Colonic mucosa (tissue), 4 donors: ENCODE results near the gene GTSE1. TPM values are rescaled to one million over a fixed set of nuclear protein-coding genes. Genes with fewer than 3 reads are reported as not detected.

Experiments used
- DNase-seq: peaks from one replicate; pipeline ENCODE4 v3.0.0-alpha.2; 2020
- H3K27ac ChIP-seq: fragments of 200-600 bp; one replicate; pipeline ENCODE4 v1.8.0; 2021
- H3K27me3 ChIP-seq: fragments of 200-600 bp; one replicate; pipeline ENCODE4 v1.8.0; 2021
- H3K36me3 ChIP-seq: fragments of 200-600 bp; one replicate; pipeline ENCODE4 v1.8.0; 2021
- H3K4me1 ChIP-seq: fragments of 200-600 bp; one replicate; pipeline ENCODE4 v1.8.0; 2021; ENCODE audit warnings: mild to moderate bottlenecking
- H3K4me3 ChIP-seq: fragments of 200-600 bp; one replicate; pipeline ENCODE4 v1.8.0; 2021
- H3K9ac ChIP-seq, 2 donors: one replicate each; pipeline ENCODE4 v1.7.0; 2013; ENCODE audit warnings: control low read depth in 2 of 2, low read depth in 2 of 2, low read length in 2 of 2
- H3K9me3 ChIP-seq: fragments of 200-600 bp; one replicate; pipeline ENCODE4 v1.8.0; 2021
- intact Hi-C: fragments of 100-400 bp; cut with DNase I; formaldehyde crosslinking; loops from one replicate; pipeline ENCODE4 v1.14.1; 2022
- total RNA-seq, 2 donors: library from RNA; stranded (reverse); fragmentation: NEBNext Ultra II Directional in 1 of 2; extraction: Animal tissue kit (Norgen Biotek cat#: 25700) in 1 of 2; gene quantifications; one replicate each; pipeline ENCODE4 v1.2.1, GENCODE V29; 2021
- TF ChIP-seq, protein P1 (sequence below): fragments of 200-600 bp; IDR thresholded peaks from one replicate; pipeline ENCODE4 v1.8.0; 2022; ENCODE audit warnings: antibody characterized with exemption, mild to moderate bottlenecking
- donor health status: healthy.
- donor health status: DM: no; HTN: no; CAD: no.
- donor health status: DM: no; HTN: no; CAD: no.

The GTSE1 gene
- total RNA-seq, 2 donors from 2014 or later = 7.8 to 38.8 TPM

DNA sequence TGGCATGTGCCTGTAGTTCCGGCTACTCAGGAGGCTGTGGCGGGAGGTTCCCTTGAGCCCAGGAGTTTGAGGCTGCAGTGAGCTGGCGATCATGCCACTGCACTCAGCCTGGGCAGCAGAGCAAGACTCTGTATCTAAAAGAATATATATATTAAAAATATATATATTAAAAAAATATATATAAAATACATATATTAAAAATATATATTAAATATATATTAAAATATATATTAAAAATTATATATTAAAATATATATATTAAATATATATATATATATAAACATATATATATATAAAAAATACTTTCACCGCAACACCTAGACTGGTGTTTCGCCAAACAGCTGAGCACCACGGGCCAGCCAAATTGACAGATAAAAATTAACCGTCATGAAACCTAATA, 20.1 kb upstream of the GTSE1 start:
- TF ChIP-seq, protein P1, sequence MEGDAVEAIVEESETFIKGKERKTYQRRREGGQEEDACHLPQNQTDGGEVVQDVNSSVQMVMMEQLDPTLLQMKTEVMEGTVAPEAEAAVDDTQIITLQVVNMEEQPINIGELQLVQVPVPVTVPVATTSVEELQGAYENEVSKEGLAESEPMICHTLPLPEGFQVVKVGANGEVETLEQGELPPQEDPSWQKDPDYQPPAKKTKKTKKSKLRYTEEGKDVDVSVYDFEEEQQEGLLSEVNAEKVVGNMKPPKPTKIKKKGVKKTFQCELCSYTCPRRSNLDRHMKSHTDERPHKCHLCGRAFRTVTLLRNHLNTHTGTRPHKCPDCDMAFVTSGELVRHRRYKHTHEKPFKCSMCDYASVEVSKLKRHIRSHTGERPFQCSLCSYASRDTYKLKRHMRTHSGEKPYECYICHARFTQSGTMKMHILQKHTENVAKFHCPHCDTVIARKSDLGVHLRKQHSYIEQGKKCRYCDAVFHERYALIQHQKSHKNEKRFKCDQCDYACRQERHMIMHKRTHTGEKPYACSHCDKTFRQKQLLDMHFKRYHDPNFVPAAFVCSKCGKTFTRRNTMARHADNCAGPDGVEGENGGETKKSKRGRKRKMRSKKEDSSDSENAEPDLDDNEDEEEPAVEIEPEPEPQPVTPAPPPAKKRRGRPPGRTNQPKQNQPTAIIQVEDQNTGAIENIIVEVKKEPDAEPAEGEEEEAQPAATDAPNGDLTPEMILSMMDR = no peak
- H3K27me3 ChIP-seq = no peaks in the 10 kb centered on the region
- H3K9me3 ChIP-seq = no peaks in the 10 kb centered on the region
- intact Hi-C loops = no loop called here
- no peak overlapping the region for H3K27ac ChIP-seq
- no peak overlapping the region for H3K4me3 ChIP-seq
- no peak for DNase-seq
- H3K9ac ChIP-seq = no peak overlapping the region
- no peaks in the 10 kb centered on the region for H3K4me1 ChIP-seq
- H3K36me3 ChIP-seq = peaks cover 23% of the 10 kb centered on the region

DNA sequence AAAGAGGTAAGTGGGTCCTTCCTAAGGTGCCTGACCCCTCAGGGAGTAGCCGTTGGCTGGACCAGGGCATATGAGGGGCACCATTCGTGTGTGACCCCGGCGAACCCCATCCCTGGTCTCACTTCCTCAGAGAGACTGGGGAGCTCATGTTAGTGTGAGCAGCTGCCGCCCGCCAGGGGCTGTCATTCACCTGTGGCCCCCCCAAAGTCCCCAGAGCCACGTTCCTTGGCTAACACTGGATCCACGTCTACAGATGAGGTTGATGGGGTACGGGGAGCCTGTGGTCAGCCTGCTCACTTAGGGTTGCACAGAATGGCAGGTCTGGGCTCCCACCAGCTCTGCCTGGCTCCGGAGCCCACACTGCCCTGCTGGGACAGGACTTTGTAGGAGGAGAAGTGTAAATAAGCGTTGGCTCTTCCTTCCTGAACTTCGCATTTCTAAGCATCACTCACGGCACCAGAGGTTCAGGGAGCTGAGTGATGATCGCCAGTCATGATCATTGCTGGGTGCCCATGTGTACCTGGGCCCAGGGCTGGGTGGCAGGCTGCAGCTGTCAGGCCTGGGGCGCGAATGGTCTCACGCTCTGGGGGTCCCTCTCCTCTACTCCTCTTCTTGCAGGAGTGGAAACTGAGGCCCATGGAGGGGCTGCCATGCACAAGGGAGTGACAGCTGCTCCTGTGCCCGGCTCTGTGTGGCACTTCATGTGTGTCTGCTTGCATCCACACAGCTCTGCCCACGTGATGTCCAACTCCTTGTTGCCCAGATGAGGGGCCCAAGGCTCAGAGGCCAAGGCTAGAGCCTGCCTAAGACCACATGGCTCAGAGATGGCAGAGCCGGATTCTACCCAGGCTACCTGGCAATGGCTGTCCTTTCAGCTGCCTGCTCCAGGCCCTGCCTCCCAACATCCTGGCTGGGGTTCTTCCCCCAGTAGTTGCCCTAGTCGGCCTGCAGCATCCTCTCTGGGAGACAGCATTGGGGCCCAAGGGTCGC, 17.7 kb upstream of the GTSE1 start:
- no peak for DNase-seq
- Histone ChIP-seq H3K27me3 (no peaks in the 10 kb centered on the region), H3K9ac (no peak overlapping the region), H3K9me3 (no peaks in the 10 kb centered on the region), H3K4me3 (no peak overlapping the region), H3K4me1 (no peaks in the 10 kb centered on the region), H3K27ac (no peak overlapping the region), H3K36me3 (peaks cover 23% of the 10 kb centered on the region)
- intact Hi-C loops = no loop called here
- TF ChIP-seq, protein P1 = no peak

DNA sequence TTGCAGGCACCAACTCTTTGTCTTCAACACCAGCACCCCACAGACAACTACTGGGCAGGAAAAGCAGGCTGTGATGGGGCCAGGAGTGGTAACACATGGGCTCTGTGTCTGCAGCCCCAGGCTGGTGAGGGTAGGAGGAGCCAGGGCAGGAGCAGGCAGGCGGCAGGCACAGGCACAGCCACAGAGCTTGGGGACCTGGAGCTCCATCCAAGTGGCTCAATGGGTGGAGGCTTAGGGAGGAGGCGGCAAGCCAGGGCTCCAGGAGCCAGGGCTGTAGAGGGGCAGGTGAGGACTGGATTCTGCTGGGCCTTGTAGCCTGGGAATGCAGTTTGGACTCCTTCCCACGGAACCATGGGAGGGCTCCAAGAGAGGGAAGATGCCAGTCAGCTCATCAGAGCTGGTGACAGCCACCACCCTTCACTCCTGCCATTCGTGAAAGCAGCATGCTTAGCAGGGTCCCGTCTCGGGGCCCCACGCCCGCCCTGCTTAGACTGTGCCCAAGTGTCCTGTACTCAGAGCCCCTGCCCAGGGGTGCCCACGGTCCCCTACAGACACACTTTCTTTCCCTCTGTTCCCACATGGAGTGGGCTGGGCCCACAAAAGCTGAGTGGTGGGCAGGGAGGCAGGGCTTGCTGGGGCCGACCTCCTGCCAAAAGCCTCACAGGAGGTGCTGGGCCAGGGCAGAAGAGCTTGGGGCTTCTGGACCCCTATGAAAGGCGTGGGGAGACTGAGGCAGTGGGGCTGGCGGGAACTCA, 16.4 kb upstream of the GTSE1 start:
- H3K27ac ChIP-seq = no peak overlapping the region
- DNase-seq = no peak
- no peaks in the 10 kb centered on the region for H3K9me3 ChIP-seq

DNA sequence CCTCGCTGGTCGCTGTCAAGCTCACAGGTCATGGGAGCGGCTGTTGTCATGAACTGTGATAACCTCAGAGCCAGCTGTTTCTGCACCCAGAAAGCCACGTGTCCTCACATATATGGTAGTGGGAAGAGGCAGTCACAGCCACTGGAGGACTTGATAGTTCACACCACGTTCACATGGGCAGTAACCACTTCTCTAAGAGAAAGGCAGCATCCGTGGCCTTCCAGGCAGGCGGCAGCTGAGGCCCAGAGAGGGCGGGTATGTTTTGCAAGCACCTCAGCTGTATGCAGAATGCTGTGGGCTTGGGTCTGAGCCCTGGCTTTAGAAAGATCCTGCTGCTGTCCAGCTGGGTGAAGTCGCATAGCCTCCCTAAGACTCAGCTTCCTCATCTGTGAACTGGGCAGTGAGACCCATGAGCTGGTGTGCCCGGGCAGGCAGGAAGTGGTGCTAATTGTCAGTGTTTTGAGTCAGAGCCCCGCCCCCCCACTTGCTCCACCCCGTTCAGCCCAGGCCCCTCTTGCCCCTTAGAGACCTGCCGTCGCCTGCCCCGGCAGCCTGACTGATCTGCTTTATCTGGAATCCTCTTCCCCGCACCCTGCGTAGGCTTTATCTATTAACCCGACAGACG, 15.6 kb upstream of the GTSE1 start:
- Histone ChIP-seq H3K27ac (no peak overlapping the region), H3K9me3 (no peaks in the 10 kb centered on the region), H3K27me3 (no peaks in the 10 kb centered on the region), H3K9ac (no peak overlapping the region), H3K36me3 (peaks cover 24% of the 10 kb centered on the region), H3K4me3 (no peak overlapping the region), H3K4me1 (no peaks in the 10 kb centered on the region)
- intact Hi-C loops = no loop called here
- DNase-seq = no peak
- TF ChIP-seq, protein P1 = no peak

More for the DNA sequence above, 16.4 kb upstream of the GTSE1 start:
- TF ChIP-seq, protein P1 = no peak
- H3K27me3 ChIP-seq = no peaks in the 10 kb centered on the region
- H3K9ac ChIP-seq = no peak overlapping the region
- no peak overlapping the region for H3K4me3 ChIP-seq
- H3K36me3 ChIP-seq = peaks cover 23% of the 10 kb centered on the region
- intact Hi-C loops = no loop called here
- no peaks in the 10 kb centered on the region for H3K4me1 ChIP-seq
